PFSK-1 (cell line): ENCODE data around the gene CACNA2D4.

Experiments used
- FOXP2 ChIP-seq: optimal IDR thresholded peaks from 2 replicates; pipeline ENCODE3; 2011; ENCODE audit warnings: borderline replicate concordance, control low read depth, inconsistent platforms; ENCODE audit not compliant: insufficient read depth; ENCODE audit errors: extremely low read length, extremely low read depth
- POLR2AphosphoS5 ChIP-seq: IDR thresholded peaks from 2 replicates; pipeline ENCODE4 v1.6.1; 2012; ENCODE audit warnings: low read depth, mild to moderate bottlenecking, control low read depth, low read length, moderate library complexity
- SIN3A ChIP-seq: IDR thresholded peaks from 2 replicates; pipeline ENCODE4 v1.6.1; 2012; ENCODE audit warnings: mild to moderate bottlenecking, low read length, moderate library complexity, borderline replicate concordance; ENCODE audit not compliant: insufficient read depth
- TAF1 ChIP-seq: IDR thresholded peaks from 2 replicates; pipeline ENCODE4 v1.6.1; 2012; ENCODE audit warnings: low read length, control low read depth, borderline replicate concordance; ENCODE audit not compliant: insufficient read depth
- TF ChIP-seq, protein P1 (sequence below), 2 experiments: IDR thresholded peaks; 2 replicates each; pipeline versions ENCODE4 v1.6.1 to v1.8.0; 2011 to 2012; ENCODE audit warnings: low read depth in 2 of 2, low read length in 2 of 2, control low read depth in 1 of 2, inconsistent platforms in 1 of 2, mild to moderate bottlenecking in 1 of 2, moderate library complexity in 1 of 2; ENCODE audit not compliant: insufficient read depth in 1 of 2

CACNA2D4 gene

DNA sequence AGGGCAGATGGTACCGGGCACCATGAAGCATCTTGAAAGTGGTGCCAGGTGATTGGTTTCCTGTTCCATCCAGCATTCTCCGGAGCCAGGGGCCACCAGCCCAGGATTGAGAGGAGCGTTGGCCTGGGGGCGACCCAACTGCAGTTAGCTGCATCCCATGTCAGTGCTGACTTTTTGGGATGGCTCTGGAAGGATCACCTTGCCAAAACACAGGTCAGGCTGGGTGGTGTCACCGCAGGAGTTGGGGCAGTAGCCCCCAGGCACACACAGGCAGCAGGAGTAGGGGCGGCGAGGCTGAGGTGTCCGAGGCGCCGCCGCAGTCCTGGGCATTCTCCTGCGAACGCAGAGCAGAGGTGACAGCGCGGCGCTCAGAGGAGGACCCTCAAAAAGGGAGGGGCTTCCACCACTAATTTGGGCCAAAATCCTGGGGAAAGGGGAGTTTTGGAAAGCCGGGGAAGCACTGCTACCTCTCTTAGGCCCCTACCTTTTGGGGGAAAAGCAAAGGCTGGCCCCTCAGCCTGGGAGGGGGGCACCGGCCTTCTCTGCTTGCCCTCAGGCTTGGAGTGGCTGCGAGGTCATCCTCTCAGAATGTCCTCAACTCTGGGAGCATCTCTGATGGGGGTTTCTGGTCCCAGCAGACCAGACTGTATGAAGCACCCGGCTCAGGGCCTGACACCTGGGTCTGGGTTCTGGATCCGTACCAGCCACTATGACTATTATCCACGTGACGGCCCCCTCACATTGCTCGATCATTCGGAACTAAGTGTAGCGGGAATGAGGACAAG, 124.8 kb downstream of the CACNA2D4 start:
- TF ChIP-seq FOXP2 (no peak), SIN3A (no peak), TAF1 (no peak), POLR2AphosphoS5 (no peak)
- TF ChIP-seq, protein P1, sequence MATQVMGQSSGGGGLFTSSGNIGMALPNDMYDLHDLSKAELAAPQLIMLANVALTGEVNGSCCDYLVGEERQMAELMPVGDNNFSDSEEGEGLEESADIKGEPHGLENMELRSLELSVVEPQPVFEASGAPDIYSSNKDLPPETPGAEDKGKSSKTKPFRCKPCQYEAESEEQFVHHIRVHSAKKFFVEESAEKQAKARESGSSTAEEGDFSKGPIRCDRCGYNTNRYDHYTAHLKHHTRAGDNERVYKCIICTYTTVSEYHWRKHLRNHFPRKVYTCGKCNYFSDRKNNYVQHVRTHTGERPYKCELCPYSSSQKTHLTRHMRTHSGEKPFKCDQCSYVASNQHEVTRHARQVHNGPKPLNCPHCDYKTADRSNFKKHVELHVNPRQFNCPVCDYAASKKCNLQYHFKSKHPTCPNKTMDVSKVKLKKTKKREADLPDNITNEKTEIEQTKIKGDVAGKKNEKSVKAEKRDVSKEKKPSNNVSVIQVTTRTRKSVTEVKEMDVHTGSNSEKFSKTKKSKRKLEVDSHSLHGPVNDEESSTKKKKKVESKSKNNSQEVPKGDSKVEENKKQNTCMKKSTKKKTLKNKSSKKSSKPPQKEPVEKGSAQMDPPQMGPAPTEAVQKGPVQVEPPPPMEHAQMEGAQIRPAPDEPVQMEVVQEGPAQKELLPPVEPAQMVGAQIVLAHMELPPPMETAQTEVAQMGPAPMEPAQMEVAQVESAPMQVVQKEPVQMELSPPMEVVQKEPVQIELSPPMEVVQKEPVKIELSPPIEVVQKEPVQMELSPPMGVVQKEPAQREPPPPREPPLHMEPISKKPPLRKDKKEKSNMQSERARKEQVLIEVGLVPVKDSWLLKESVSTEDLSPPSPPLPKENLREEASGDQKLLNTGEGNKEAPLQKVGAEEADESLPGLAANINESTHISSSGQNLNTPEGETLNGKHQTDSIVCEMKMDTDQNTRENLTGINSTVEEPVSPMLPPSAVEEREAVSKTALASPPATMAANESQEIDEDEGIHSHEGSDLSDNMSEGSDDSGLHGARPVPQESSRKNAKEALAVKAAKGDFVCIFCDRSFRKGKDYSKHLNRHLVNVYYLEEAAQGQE (IDR thresholded peaks at IDR 0.05; ENCODE audit: insufficient read depth in 1 of 2, low read depth in 2 of 2, low read length in 2 of 2), result no peak

- no peak for TF ChIP-seq POLR2AphosphoS5
- TF ChIP-seq FOXP2, result no peak
- no peak for TF ChIP-seq TAF1
Observed at GRCh38 chr12:1792406-1792805, 126.0 kb downstream of the CACNA2D4 start.

- TF ChIP-seq, protein P1 (IDR thresholded peaks at IDR 0.05; ENCODE audit: insufficient read depth in 1 of 2, low read depth in 2 of 2, low read length in 2 of 2), result no peak
- TF ChIP-seq FOXP2, result no peak
- TF ChIP-seq TAF1, result no peak
- TF ChIP-seq SIN3A, result no peak
- no peak for TF ChIP-seq POLR2AphosphoS5
Observed at GRCh38 chr12:1791104-1791841, 127.2 kb downstream of the CACNA2D4 start.

DNA sequence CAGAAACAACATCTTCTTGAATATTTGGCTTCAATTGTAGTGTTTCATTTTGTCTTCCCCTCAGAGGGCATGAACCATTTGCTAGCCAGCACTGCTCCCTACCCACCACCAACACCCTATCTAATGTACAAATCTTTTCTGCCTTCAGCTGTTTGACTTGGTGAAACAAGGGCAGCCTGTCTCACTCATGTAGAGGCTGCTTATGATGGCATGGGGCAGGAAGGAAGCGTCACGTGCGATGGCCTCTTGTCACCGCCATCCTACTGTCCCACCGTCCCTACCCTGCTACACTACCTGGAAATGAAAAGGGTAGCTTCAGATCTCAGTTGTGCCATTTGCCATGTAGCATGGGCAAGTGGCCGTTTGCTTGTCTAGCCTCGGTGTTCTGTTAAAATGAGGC, 128.0 kb downstream of the CACNA2D4 start:
- TF ChIP-seq FOXP2 (no peak), POLR2AphosphoS5 (no peak), TAF1 (no peak), SIN3A (no peak)

- TF ChIP-seq, protein P1 (IDR thresholded peaks at IDR 0.05; ENCODE audit: insufficient read depth in 1 of 2, low read depth in 2 of 2, low read length in 2 of 2), result peak in 1 of 2 experiments; percentile 69; a peak in 2 of 4 replicates
- TF ChIP-seq POLR2AphosphoS5, result no peak
Observed at GRCh38 chr12:1787714-1788113, 130.7 kb downstream of the CACNA2D4 start.

- TF ChIP-seq FOXP2 (no peak), POLR2AphosphoS5 (no peak), TAF1 (no peak), SIN3A (no peak)
- TF ChIP-seq, protein P1 (IDR thresholded peaks at IDR 0.05; ENCODE audit: insufficient read depth in 1 of 2, low read depth in 2 of 2, low read length in 2 of 2), result no peak
Observed at GRCh38 chr12:1782215-1782614, 136.2 kb downstream of the CACNA2D4 start.
